K562 (cell line): ENCODE measurements around the gene SCG3. TPM values are rescaled to one million over a fixed set of nuclear protein-coding genes. Genes with fewer than 3 reads are reported as not detected.

ENCODE experiments used
- ARID4B ChIP-seq: sonication (generic); formaldehyde crosslinking; IDR thresholded peaks from 2 replicates; pipeline ENCODE4 v1.8.0; 2022; ENCODE audit warnings: mild to moderate bottlenecking, missing genetic modification reagents
- ATF2 ChIP-seq: sonication (generic); formaldehyde crosslinking; IDR thresholded peaks from 2 replicates; pipeline ENCODE4 v1.8.1; 2022; ENCODE audit warnings: missing genetic modification reagents
- CTCF ChIP-seq, 3 experiments: IDR thresholded peaks in 2 of 3; conservative IDR thresholded peaks in 1 of 3; 2 replicates each; pipeline ENCODE4 v1.5.1; 2011 to 2012; ENCODE audit warnings: low read length in 3 of 3, mild to moderate bottlenecking in 3 of 3, control low read depth in 2 of 3, improper control_type of control experiment in 1 of 3, inconsistent platforms in 1 of 3, low read depth in 1 of 3, mixed read lengths in 1 of 3, moderate library complexity in 1 of 3; ENCODE audit not compliant: insufficient read depth in 2 of 3
- FOXA3 ChIP-seq, 2 experiments: fragments of 450-650 bp in 1 of 2; sonication (generic) in 1 of 2; formaldehyde crosslinking; IDR thresholded peaks in 1 of 2; conservative IDR thresholded peaks in 1 of 2; 2 replicates each; pipeline versions ENCODE4 v1.4.0 to v1.8.0; 2020 to 2022; ENCODE audit warnings: mild to moderate bottlenecking in 2 of 2, missing genetic modification reagents in 1 of 2
- FOXJ2 ChIP-seq: fragments of 200-800 bp; sonication (Bioruptor generic); IDR thresholded peaks from 2 replicates; pipeline ENCODE4 v1.6.1; 2016; ENCODE audit warnings: missing genetic modification characterization, missing compliant biosample characterization
- MTA2 ChIP-seq: fragments of 450-650 bp; IDR thresholded peaks from 2 replicates; pipeline ENCODE4 v1.6.1; 2016; ENCODE audit warnings: low read depth
- RERE ChIP-seq: sonication (generic); formaldehyde crosslinking; IDR thresholded peaks from 2 replicates; pipeline ENCODE4 v1.8.0; 2023; ENCODE audit warnings: missing genetic modification reagents, mild to moderate bottlenecking, borderline replicate concordance
- SIN3B ChIP-seq: fragments of 450-650 bp; IDR thresholded peaks from 2 replicates; pipeline ENCODE4 v1.6.1; 2017; ENCODE audit warnings: low read depth, mild to moderate bottlenecking, moderate library complexity
- SNRNP70 ChIP-seq: fragments of 200-400 bp; formaldehyde crosslinking; optimal IDR thresholded peaks from 2 replicates; pipeline ENCODE3; 2017; ENCODE audit warnings: low read depth, low read length
- SRSF9 ChIP-seq: fragments of 200-400 bp; formaldehyde crosslinking; IDR thresholded peaks from 2 replicates; pipeline ENCODE4 v1.6.1; 2017; ENCODE audit warnings: low read depth, low read length, borderline replicate concordance
- ZBTB5 ChIP-seq: fragments of 450-650 bp; IDR thresholded peaks from 2 replicates; pipeline ENCODE4 v1.6.1; 2017; ENCODE audit warnings: antibody characterized with exemption
- polyA plus RNA-seq, 8 experiments: library from polyadenylated mRNA; depleted of rRNA in 4 of 8; stranded (reverse) in 5 of 8; unstranded in 3 of 8; fragments of >200 nt; fragmentation: Nextera tagmentation in 2 of 8; fragmentation: Illumina TruSeq in 1 of 8; extraction: Ambion mirVana in 2 of 8; extraction: Trizol in 1 of 8; gene quantifications; 2 replicates each; pipeline versions ENCODE4 v1.2.1 to v1.2.3, GENCODE V29; 2011 to 2014; ENCODE audit warnings: inconsistent platforms in 1 of 8, missing spikeins in 1 of 8
- total RNA-seq, 7 experiments: library from RNA; depleted of rRNA in 6 of 7; stranded (reverse); fragments of >200 nt in 6 of 7; fragmentation: Illumina TruSeq in 2 of 7; extraction: Trizol in 2 of 7; gene quantifications; 2 replicates each; pipeline versions ENCODE4 v1.2.1 to v1.2.3, GENCODE V29; 2011 to 2021; ENCODE audit warnings: low replicate concordance in 1 of 7

The SCG3 gene
- total and polyA plus RNA-seq, 9 of the 15 experiments (the other 6 are each of a cell fraction or from before 2014, with no cell fraction given), result 13.0 to 43.8 (median 21.0) TPM

GRCh38 chr15:51697163-51697562 lies 15.9 kb downstream of the SCG3 start (continued):
- TF ChIP-seq FOXA3 (CRISPR knock-in tag; conservative IDR thresholded peaks at IDR 0.05 in 1 of 2, IDR thresholded peaks at IDR 0.05 in 1 of 2) (0 out of 4 replicates have a peak, but pooled peaks of 1 of the 2 experiments have one; percentile 14), ARID4B (CRISPR knock-in tag) (no peak), ZBTB5 (no peak), SIN3B (no peak), ATF2 (no peak), MTA2 (peak; percentile 69), SRSF9 (no peak), RERE (CRISPR knock-in tag) (no peak), SNRNP70 (no peak), CTCF (IDR thresholded peaks at IDR 0.05 in 2 of 3, conservative IDR thresholded peaks at IDR 0.05 in 1 of 3; ENCODE audit: insufficient read depth in 2 of 3, low read depth in 1 of 3, low read length in 3 of 3) (no peak), FOXJ2 (no peak)
